ENCODE measurements around the gene CES3. TPM values are rescaled to one million over a fixed set of nuclear protein-coding genes. Genes with fewer than 3 reads are reported as not detected.
A peak's percentile ranks its signal among the peaks of the same experiment; 100 is the strongest.

CES3 gene
- total and polyA plus RNA-seq, 7 experiments from 2014 or later: 0.32 to 11.5 (median 0.77) TPM; not detected in 3

- H3K36me3 ChIP-seq (ENCODE audit: control insufficient read depth in 2 of 3, insufficient read depth in 3 of 3, low read length in 3 of 3): no peaks in the 10 kb centered on the region
- peaks cover 0 to 6% (median 5%) of the 10 kb centered on the region in 7 donors for H3K4me1 Mint-ChIP-seq
- no peak overlapping the region for H3K27ac Mint-ChIP-seq
- H3K27me3 ChIP-seq (ENCODE audit: control insufficient read depth in 2 of 2, insufficient read depth in 2 of 2, low read length in 2 of 2): peaks cover 0 to 13% of the 10 kb centered on the region in 2 donors
- POLR2A ChIA-PET: no interaction called here
- ATAC-seq (no peak), DNase-seq (no peak)
- H3K4me1 ChIP-seq (ENCODE audit: control insufficient read depth in 2 of 2, insufficient read depth in 2 of 2, low read length in 2 of 2): no peaks in the 10 kb centered on the region
- H3K4me3 Mint-ChIP-seq: no peak overlapping the region
- H3K9me3 Mint-ChIP-seq: no peaks in the 10 kb centered on the region
- H3K27ac ChIP-seq (ENCODE audit: low read depth, low read length): no peak overlapping the region
- intact Hi-C loops (cut with micrococcal nuclease): no loop called here
- no peaks in the 10 kb centered on the region for H3K9me3 ChIP-seq (ENCODE audit: control insufficient read depth in 2 of 3, low read length in 3 of 3)
- no peaks in the 10 kb centered on the region for H3K36me3 Mint-ChIP-seq
- peaks cover 18 to 43% (median 24%) of the 10 kb centered on the region in 5 donors for H3K27me3 Mint-ChIP-seq
- no peak overlapping the region for H3K4me3 ChIP-seq (ENCODE audit: low read length)
- CTCF ChIA-PET: no interaction called here
Observed at GRCh38 chr16:66921729-66922450, 39.2 kb upstream of the CES3 start.

DNA sequence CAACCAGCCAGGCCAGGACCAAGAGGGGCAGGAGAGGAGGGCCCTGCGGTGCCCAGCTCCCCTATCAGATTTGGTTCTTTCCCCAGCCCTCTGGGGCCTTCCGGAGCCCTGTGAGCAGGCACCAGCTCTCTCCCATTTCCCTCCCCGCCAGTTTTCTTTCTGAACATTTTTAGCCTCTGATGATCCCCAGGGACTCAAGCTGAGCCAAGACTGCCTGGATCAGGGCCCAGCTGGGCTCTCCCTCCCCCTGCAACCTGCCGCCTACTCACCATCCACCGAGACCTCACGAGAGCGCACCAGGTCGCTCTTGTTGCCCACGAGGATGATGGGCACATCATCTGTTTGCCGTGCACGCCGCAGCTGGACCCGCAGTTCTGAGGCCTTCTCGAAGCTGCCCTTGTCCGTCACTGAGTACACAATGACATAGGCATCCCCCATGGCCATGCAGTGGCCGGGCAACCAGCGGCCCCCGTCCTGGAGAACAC, 37.8 kb upstream of the CES3 start:
- no peaks in the 10 kb centered on the region for H3K36me3 ChIP-seq (ENCODE audit: control insufficient read depth in 2 of 3, insufficient read depth in 3 of 3, low read length in 3 of 3)
- H3K27ac Mint-ChIP-seq: no peak overlapping the region
- H3K27me3 ChIP-seq (ENCODE audit: control insufficient read depth in 2 of 2, insufficient read depth in 2 of 2, low read length in 2 of 2): peaks cover 0 to 13% of the 10 kb centered on the region in 2 donors
- peaks cover 18 to 45% (median 24%) of the 10 kb centered on the region in 5 donors for H3K27me3 Mint-ChIP-seq
- ATAC-seq: no peak
- H3K4me3 Mint-ChIP-seq: no peak overlapping the region
- ChIA-PET POLR2A (no interaction called here), CTCF (no interaction called here)
- H3K4me1 Mint-ChIP-seq: peaks cover 0 to 16% (median 5%) of the 10 kb centered on the region in 7 donors
- H3K4me3 ChIP-seq (ENCODE audit: low read length): no peak overlapping the region
- no peak overlapping the region for H3K27ac ChIP-seq (ENCODE audit: low read depth, low read length)
- DNase-seq: no peak
- H3K9me3 ChIP-seq (ENCODE audit: control insufficient read depth in 2 of 3, low read length in 3 of 3): no peaks in the 10 kb centered on the region
- H3K36me3 Mint-ChIP-seq: peaks cover 0 to 3% (median 0%) of the 10 kb centered on the region in 5 donors
- no peaks in the 10 kb centered on the region for H3K9me3 Mint-ChIP-seq
- intact Hi-C loops (cut with micrococcal nuclease): no loop called here
- H3K4me1 ChIP-seq (ENCODE audit: control insufficient read depth in 2 of 2, insufficient read depth in 2 of 2, low read length in 2 of 2): no peaks in the 10 kb centered on the region

- Mint-ChIP-seq H3K4me1 (peaks cover 0 to 20% (median 5%) of the 10 kb centered on the region in 7 donors), H3K4me3 (peak overlapping the region in 2 of 10 donors; percentile 3 to 52), H3K27me3 (peaks cover 18 to 45% (median 24%) of the 10 kb centered on the region in 5 donors), H3K9me3 (no peaks in the 10 kb centered on the region), H3K36me3 (peaks cover 0 to 3% (median 0%) of the 10 kb centered on the region in 5 donors), H3K27ac (no peak overlapping the region)
- intact Hi-C loops (cut with micrococcal nuclease): no loop called here
- ATAC-seq (no peak), DNase-seq (no peak)
- no peaks in the 10 kb centered on the region for H3K4me1 ChIP-seq (ENCODE audit: control insufficient read depth in 2 of 2, insufficient read depth in 2 of 2, low read length in 2 of 2)
- CTCF ChIA-PET: no interaction called here
- POLR2A ChIA-PET: no interaction called here
- no peaks in the 10 kb centered on the region for H3K9me3 ChIP-seq (ENCODE audit: control insufficient read depth in 2 of 3, low read length in 3 of 3)
- no peak overlapping the region for H3K4me3 ChIP-seq (ENCODE audit: low read length)
- H3K36me3 ChIP-seq (ENCODE audit: control insufficient read depth in 2 of 3, insufficient read depth in 3 of 3, low read length in 3 of 3): no peaks in the 10 kb centered on the region
- no peak overlapping the region for H3K27ac ChIP-seq (ENCODE audit: low read depth, low read length)
- H3K27me3 ChIP-seq (ENCODE audit: control insufficient read depth in 2 of 2, insufficient read depth in 2 of 2, low read length in 2 of 2): peaks cover 0 to 13% of the 10 kb centered on the region in 2 donors
Observed at GRCh38 chr16:66923866-66924265, 37.2 kb upstream of the CES3 start.

GRCh38 chr16:66924527-66925321, 36.3 kb upstream of the CES3 start:
- POLR2A ChIA-PET: no interaction called here
- H3K36me3 Mint-ChIP-seq: peaks cover 0 to 3% (median 0%) of the 10 kb centered on the region in 5 donors

DNA sequence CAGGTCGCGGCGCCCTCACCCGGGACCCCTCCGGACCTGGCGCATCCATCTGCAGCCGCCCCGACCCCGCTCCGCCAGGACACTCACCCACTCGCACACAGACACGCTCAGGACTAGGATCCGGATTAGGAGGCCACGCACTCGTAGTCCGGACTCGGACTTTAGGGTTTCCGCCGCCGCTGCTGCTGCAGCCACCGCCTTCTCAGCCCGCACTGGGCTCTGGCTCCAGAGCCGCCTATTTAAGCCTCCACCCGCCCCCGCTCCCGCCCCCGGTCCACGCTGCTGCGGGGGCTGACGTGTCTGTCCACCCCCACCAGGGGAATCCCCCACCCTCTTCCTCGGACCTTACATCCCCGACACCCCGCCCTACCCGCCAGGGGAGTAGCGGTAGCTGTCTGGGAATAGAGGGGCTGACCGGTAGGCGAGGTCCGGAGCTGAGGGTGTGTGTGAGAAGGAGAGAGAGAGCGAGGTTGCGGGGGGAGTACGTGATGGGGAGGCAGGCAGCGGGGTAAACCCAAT, 35.7 kb upstream of the CES3 start, which contains the start of gene RRAD:
Gene RRAD (minus strand): TSS at position 214 of the 519 bp plus-strand sequence. CDS start 356 bp downstream, outside the sequence.
- no peak within 1 kb of the TSS for H3K27ac ChIP-seq (ENCODE audit: low read depth, low read length)
- H3K27ac Mint-ChIP-seq: peak within 1 kb of the TSS in 1 of 9 donors; percentile 46
- intact Hi-C loops (cut with micrococcal nuclease): loop anchor here in 1 of 2 donors (1.0 to 5.0 kb wide), 2 partner anchors 30 to 93 kb away; partner anchors contain the start of gene NAE1
- no peak within 1 kb of the TSS for H3K4me3 ChIP-seq (ENCODE audit: low read length)
- CTCF ChIA-PET: no interaction called here
- peaks cover 0 to 24% (median 5%) of the 10 kb centered on the region in 7 donors for H3K4me1 Mint-ChIP-seq
- no peaks in the 10 kb centered on the region for H3K36me3 ChIP-seq (ENCODE audit: control insufficient read depth in 2 of 3, insufficient read depth in 3 of 3, low read length in 3 of 3)
- no peaks in the 10 kb centered on the region for H3K4me1 ChIP-seq (ENCODE audit: control insufficient read depth in 2 of 2, insufficient read depth in 2 of 2, low read length in 2 of 2)
- ATAC-seq (peak; percentile 46), DNase-seq (peak in 1 of 9 donors; percentile 45)
- H3K27me3 Mint-ChIP-seq: peaks cover 18 to 43% (median 22%) of the 10 kb centered on the region in 5 donors
- H3K36me3 Mint-ChIP-seq: peaks cover 0 to 3% (median 0%) of the 10 kb centered on the region in 5 donors
- H3K4me3 Mint-ChIP-seq: peak within 1 kb of the TSS; percentile 38 to 74 (median 67)
- POLR2A ChIA-PET: interaction anchor here (1.7 kb wide), 1 partner anchor 95 kb away, joined by 4 read pairs; the partner anchor contains the start of gene NAE1
- peaks cover 0 to 13% of the 10 kb centered on the region in 2 donors for H3K27me3 ChIP-seq (ENCODE audit: control insufficient read depth in 2 of 2, insufficient read depth in 2 of 2, low read length in 2 of 2)
- H3K9me3 Mint-ChIP-seq: no peaks in the 10 kb centered on the region
- H3K9me3 ChIP-seq (ENCODE audit: control insufficient read depth in 2 of 3, low read length in 3 of 3): no peaks in the 10 kb centered on the region

More at GRCh38 chr16:66924527-66925321, 36.3 kb upstream of the CES3 start:
- Histone ChIP-seq H3K36me3 (ENCODE audit: control insufficient read depth in 2 of 3, insufficient read depth in 3 of 3, low read length in 3 of 3) (no peaks in the 10 kb centered on the region), H3K4me1 (ENCODE audit: control insufficient read depth in 2 of 2, insufficient read depth in 2 of 2, low read length in 2 of 2) (no peaks in the 10 kb centered on the region), H3K27ac (ENCODE audit: low read depth, low read length) (no peak overlapping the region), H3K27me3 (ENCODE audit: control insufficient read depth in 2 of 2, insufficient read depth in 2 of 2, low read length in 2 of 2) (peaks cover 0 to 13% of the 10 kb centered on the region in 2 donors), H3K4me3 (ENCODE audit: low read length) (no peak overlapping the region), H3K9me3 (ENCODE audit: control insufficient read depth in 2 of 3, low read length in 3 of 3) (no peaks in the 10 kb centered on the region)
- intact Hi-C loops (cut with micrococcal nuclease): loop anchor here in 1 of 2 donors (1.0 to 5.0 kb wide), 2 partner anchors 29 to 92 kb away; partner anchors contain the start of gene NAE1
- DNase-seq (peak in 5 of 9 donors; percentile 18 to 71 (median 34)), ATAC-seq (peak; percentile 79)
- Mint-ChIP-seq H3K4me1 (peaks cover 0 to 24% (median 5%) of the 10 kb centered on the region in 7 donors), H3K27ac (no peak overlapping the region), H3K27me3 (peaks cover 18 to 43% (median 22%) of the 10 kb centered on the region in 5 donors), H3K9me3 (no peaks in the 10 kb centered on the region), H3K4me3 (peak overlapping the region in 8 of 10 donors; percentile 33 to 74 (median 64))
- CTCF ChIA-PET: no interaction called here
